HG02973 (cell line): ENCODE results near the gene DCBLD1.
"Not testable (repeated sequence)": the region's sequence is repeated elsewhere in the genome, so short reads cannot be mapped to it uniquely, and the experiment has no call there.

Source experiments
- ATAC-seq: cut with Tn5 transposase; IDR thresholded peaks from one replicate; pipeline ENCODE4 v1.9.1; 2021; ENCODE audit warnings: moderate library complexity; ENCODE audit not compliant: unreplicated experiment

Gene DCBLD1

DNA sequence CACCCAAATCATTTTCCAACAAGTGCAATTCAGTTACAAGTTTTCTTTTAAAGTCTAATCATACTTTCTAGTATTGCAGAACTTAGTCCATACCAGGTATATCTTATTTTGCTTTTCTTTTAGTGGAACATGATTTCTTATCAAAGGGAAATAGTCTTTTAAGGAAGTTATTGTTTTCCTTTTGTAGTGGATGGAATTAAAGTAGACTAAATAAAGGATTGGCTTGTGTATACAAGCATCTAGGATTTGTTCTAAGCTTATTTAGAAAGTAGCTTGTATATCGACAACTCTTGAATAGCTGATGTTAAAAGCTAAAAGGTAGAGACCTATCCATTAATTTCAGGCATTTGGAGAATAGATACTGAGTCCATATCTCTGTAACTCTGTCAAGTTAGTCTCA, 14.8 kb downstream of the DCBLD1 start:
- no peak for ATAC-seq

- ATAC-seq, result no peak
Observed at GRCh38 chr6:117498159-117498558, 15.7 kb downstream of the DCBLD1 start.

DNA sequence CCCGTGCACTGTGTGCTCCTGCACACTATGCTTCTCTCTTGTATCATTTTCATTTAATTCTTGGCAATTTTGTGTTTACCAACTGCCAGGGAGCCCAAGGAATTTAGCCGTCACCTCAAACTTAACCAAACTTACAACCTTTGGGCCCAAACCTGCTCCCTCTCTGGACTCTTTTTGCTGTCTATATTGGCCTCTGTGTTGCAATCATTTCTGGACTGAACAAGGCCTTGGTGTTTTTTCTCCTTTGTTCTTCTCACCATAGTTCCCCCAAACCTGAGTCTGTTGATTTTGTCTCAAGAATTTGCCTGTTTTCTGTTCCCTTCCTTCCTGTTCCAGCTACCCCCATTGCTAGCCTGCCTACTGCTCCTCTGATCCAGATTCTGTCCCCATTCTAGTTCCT, 19.2 kb downstream of the DCBLD1 start:
- ATAC-seq, result no peak

- no peak for ATAC-seq
Observed at GRCh38 chr6:117502580-117502979, 20.1 kb downstream of the DCBLD1 start.

DNA sequence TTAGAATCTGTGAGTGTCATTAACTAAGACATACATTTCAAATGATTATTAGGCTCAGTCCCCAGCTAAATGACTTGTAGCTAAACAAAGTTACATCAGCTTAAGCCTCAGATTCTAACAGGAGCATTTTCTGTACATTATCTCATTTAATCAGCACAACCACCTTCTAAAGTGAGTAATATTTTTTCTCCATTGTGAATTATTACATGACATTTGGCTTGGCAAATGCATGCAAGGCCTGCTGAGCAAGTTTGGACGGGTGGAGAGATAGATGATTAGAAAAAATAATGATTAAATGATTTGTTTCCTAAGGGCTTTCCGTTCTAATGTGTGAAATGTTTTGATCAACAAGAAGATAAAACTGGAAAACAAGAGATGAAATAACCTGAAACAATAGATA, 20.7 kb downstream of the DCBLD1 start:
- ATAC-seq, result no peak

DNA sequence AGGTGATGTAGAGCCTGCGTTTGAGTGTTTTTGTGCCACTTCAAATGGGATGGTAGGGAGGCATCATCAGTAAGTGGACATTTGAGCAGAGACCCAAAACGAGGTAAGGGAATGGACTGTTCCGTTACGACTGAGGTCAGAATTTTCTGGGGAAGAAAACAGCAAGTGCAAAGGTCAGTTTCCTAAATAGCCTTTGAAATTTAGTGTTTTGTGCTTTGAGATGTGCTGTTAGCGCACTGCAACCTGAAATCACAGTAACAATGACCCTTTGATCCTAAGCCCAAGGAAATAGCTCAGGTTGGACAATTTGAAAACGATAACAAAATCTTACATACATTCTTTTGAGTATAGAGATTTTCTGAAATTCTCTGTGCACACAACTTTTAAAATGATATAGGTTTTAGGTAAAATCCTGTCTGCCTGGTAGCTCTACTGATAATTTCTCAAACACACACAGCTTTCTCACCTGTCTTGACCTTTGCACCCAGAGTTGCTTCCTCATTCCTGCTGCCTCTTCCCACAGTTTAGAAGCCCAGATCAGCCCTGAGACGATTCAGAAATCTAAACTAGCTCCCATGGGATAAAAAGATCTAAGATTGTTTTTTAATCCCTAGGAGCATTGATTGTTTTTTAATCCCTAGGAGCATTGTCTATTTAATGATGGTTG, 22.1 kb downstream of the DCBLD1 start:
- no peak for ATAC-seq

GRCh38 chr6:117505311-117505710, 22.8 kb downstream of the DCBLD1 start:
- no peak for ATAC-seq

DNA sequence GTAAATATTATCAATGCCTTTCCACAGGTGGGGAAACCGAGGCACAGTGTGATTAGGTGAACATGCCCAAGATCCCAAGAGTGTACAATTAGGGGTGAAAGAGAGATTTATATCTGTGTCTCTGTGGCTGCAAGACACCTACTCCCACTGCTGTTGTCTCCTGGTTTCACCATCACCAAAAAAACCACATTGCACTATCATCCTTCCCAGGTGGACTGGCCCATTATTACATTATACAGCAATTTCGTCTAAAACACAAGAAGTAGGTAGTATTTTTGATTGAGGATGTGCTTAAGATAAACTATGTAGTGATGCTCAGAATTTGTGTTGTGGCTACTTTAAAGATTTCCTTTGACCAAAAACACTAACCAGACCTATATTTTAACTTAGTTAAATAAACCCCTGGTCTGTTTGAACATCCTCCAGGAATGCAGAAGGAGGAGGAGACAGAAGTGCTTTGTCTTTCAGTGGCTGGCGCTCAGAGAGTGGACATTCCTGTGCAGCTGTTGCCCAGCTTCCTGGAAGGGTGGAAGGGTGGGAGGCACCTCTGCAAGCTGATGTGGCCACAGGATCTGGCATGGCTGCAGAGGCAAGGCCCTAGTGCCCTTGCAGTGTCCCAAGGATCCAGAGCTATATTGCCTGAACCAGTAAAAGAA, 23.8 kb downstream of the DCBLD1 start:
- ATAC-seq, result no peak

DNA sequence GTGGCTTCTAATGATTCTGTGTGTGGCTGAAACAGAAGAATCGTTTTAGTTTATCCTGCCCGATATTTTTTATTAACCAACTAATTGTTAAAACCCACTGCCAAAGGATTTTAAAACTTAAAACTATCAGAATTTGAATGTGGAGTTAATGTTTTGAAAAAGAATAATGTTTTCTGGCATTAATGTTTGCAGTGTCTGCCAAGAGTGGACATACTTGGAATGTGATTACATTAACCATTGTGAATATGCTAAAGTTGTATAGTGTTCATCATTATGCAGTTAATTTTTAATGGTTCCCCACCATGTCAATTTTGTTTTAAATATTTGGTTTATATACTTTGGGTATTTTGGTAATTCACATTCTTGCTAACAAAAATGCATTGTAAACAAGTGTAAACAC, 24.4 kb downstream of the DCBLD1 start:
- no peak for ATAC-seq

DNA sequence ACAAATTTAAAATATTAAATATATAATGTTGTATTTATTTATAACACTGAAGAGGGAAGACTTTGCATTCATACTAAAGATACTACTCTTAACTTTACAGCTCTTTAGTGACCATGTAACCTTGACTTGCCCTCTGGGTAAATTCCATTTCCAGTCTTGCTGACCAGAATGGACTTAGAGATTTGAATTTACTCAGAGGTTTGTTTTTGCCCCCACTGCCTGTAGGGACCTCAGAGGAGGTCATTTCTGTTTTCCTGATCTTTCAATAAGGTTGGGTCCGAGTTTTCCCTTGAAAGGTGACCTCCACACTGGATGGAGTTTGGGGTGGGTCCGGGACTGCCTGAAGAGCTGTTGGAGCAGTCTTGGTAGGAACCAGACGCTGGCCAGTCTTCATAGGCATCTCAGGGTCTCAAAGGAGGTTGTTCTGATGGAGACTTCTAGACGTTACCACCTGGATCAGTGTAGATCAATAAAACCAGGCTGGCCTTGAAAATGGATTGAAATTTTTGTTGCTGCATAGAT, 26.0 kb downstream of the DCBLD1 start:
- no peak for ATAC-seq

DNA sequence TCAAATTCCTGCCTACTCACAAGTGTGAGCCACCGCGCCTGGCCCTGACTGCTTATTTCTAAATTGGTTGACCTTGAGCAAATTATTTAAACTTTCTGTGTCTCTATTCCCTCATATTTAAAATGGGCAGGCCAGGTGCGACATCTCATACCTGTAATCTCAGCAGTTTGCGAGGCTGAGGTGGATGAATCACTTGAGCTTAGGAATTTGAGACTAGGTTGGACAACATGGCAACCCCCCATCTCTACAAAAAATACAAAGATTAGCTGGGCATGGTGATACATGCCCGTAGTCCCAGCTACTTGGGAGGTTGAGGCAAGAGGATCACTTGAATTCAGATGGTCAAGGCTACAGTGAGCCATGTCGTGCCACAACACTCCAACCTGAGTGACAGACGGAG, 26.5 kb downstream of the DCBLD1 start:
- ATAC-seq, result no peak

DNA sequence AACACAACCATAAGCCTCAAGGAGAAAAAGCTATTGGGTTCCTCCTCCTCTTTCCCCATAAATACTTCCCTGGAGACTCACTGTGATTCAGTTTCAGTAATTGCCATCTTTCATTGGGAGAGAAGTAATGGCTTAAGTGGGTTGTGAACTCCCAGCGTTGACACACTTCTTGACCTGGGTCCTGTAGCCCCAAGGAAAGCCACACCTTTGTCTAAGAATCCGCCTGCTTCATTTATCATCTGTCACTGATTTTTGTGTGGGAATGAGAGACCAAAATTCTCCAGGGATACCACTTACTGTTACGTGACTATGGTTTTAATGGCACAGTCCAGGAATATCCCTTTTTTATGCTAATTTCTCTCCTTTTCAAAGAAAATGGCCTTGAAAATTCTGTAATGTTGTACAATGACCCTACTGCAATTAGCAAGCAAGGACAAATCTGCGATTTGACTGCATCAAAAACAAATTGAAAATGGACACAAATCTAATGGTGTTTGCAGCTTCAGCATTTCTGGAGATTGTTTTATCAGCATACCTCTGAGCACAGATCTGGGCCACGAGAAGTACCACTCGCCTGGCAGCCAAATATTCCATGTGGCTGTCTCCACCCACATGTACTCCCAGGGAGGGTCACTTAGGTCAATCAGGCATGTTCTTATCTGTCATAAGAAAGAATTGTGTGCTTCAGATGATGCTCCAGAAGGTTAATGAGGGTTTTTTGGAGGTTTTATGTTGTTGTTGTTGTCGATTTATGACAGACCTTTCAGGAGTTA, 29.8 kb downstream of the DCBLD1 start:
- ATAC-seq, result no peak

- no peak for ATAC-seq
Observed at GRCh38 chr6:117512987-117513573, 30.6 kb downstream of the DCBLD1 start.

DNA sequence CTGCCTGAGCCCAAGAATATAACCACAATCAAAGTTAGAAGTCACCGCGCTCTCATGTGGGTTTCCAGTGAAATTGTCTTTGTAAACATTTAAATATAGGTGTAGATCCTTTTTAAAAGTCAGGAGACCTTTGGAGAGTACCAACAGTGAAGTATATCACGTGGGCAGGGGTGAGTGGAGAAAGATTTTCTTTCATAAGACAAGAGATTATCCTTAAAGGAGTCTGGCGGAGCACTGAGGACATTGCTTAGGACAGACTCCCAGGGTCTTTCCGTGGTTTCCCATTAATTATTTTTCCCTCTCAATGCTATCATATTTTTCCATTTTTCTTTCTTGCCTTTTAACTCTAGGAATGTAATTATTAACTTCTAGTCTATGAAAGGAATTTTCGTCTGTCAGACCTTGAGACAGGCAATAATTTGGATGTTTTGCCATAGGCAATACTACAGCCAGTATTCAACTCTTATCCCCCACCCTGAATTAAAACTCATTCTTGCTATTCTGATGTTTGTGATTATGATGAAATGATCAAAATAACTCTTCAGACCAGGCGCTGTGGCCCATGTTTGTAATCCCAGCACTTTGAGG, 31.4 kb downstream of the DCBLD1 start:
- ATAC-seq, result no peak

GRCh38 chr6:117514655-117515054, 32.2 kb downstream of the DCBLD1 start:
- ATAC-seq, result no peak

- no peak for ATAC-seq
Observed at GRCh38 chr6:117515326-117515725, 32.9 kb downstream of the DCBLD1 start.

DNA sequence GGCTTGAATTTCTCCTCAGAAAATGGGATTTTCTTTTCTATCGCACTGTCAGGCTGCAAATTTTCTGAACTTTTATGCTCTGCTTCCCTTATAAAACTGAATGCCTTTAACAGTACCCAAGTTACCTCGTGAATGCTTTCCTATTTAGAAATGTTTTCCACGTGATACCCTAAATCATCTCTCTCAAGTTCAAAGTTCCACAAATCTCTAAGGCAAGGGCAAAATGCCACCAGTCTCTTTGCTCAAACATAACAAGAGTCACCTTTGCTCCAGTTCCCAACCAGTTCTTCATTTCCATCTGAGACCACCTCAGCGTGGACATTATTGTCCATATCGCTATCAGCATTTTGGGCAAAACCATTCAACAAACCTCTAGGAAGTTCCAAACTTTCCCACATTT, 35.5 kb downstream of the DCBLD1 start:
- ATAC-seq, result not testable (repeated sequence)

GRCh38 chr6:117518870-117519269, 36.4 kb downstream of the DCBLD1 start:
- ATAC-seq, result no peak

DNA sequence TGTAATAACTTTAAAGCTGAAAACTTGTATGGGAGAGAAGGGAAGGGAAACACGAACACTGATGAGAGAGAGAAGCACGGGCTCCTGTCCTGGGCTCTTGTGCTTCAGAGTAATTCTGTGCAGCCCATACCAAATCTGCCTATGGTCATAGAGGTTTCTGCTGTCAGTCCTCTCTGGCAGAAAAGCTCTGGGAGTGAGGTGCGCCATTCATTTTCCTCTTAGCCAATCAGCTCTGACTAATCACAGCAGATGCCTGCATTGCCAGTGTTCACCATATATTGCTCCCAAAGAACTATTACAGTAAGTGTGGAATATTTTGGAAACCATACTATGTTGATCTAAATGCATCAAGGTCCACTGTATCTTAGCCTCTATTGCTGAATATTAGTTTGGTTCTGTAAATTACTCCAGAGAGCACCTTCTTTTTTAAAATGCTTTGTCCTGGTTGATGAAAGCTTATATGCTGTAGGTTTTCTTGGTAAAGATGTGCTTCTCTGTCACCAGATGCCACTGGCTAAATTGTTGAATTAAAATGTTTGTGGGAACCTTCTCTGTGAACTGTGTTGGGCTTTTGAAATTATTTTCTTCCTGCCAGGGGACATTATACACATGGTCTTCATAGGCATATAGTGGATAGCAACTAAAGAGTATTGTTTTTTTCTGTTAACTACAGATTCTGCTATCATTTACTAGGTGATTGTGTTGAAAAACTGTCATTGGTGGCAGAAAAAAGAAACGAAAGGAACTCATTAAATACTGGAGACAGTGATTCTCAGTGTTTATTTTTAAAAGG, 38.3 kb downstream of the DCBLD1 start:
- no peak for ATAC-seq

DNA sequence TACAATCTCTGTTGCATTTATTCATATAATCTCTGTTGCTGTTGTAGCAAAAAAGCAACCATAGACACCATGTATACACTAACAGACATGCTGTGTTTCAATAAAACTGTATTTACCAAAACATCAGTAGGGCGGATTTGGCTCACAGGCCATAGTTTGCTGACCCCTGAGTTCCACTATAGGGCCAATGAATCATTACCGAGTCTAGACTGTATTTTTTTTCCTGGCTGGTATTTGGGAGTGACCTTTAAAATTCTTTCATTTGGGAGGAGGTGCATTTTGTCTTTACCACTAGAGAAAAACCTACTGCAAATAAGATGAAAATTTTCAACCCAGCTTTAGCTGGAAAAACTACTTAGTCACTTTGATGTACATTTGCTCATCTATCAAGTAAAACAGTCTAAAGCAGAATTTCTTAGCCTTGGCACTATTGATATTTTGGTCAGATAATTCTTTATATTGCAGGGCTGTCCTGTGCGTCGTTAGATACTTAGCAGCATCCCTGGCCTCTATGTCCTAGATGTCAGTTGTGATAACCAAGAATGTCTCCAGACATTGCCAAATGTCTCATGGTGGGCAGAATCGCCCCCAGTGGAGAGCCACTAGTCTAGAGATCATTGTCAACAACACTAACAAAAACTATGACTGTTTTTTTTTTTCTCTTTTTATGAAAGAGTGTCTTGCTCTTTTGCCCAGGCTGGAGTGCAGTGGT, 39.5 kb downstream of the DCBLD1 start:
- no peak for ATAC-seq
